A673 (cell line): ENCODE results near the gene MFSD2B. TPM values are rescaled to one million over a fixed set of nuclear protein-coding genes. Genes with fewer than 3 reads are reported as not detected.

Experiments
- BruUV-seq: library from RNA; stranded (reverse); fragments of 400-500 nt; replicated peaks from 2 replicates; lab custom pipeline; 2021; lab: Mats Ljungman, UMichigan
- CTCF ChIA-PET: fragments of 300-600 bp; sonication (Branson Sonifier 250); formaldehyde crosslinking; loops from one replicate; lab custom pipeline; 2022; ENCODE audit warnings: antibody characterized with exemption; lab: Charles Lee
- POLR2A ChIA-PET: fragments of 300-600 bp; sonication (Branson Sonifier 250); formaldehyde crosslinking; loops from one replicate; lab custom pipeline; 2022; ENCODE audit warnings: antibody characterized with exemption; ENCODE audit not compliant: low non-redundant PET; lab: Charles Lee
- DNase-seq: peaks from one replicate; pipeline ENCODE4 v3.0.0-alpha.2; 2015; ENCODE audit warnings: low spot score
- H3K27ac ChIP-seq: fragments of 200-600 bp; sonication (generic); 2 replicates; pipeline ENCODE4 v1.5.1; 2016; ENCODE audit warnings: mixed run types, low read depth, mild to moderate bottlenecking, mixed read lengths, antibody characterized with exemption, low read length; ENCODE audit not compliant: poor library complexity, severe bottlenecking
- H3K27me3 ChIP-seq: fragments of 200-600 bp; sonication (generic); replicated peaks from 2 replicates; pipeline ENCODE4 v1.6.1; 2017; ENCODE audit warnings: mixed run types, low read depth, mild to moderate bottlenecking, mixed read lengths, antibody characterized with exemption, low read length; ENCODE audit not compliant: insufficient read depth, poor library complexity
- H3K36me3 ChIP-seq: fragments of 200-600 bp; sonication (generic); 2 replicates; pipeline ENCODE4 v1.6.1; 2016; ENCODE audit warnings: mixed run types, mild to moderate bottlenecking, mixed read lengths, antibody characterized with exemption, low read length; ENCODE audit not compliant: insufficient read depth, poor library complexity, severe bottlenecking
- H3K4me1 ChIP-seq: fragments of 200-600 bp; sonication (generic); 2 replicates; pipeline ENCODE4 v1.6.1; 2017; ENCODE audit warnings: mixed run types, mild to moderate bottlenecking, mixed read lengths, antibody characterized with exemption, low read length; ENCODE audit not compliant: insufficient read depth, poor library complexity, severe bottlenecking
- H3K4me3 ChIP-seq: fragments of 200-600 bp; sonication (generic); 2 replicates; pipeline ENCODE4 v1.5.1; 2016; ENCODE audit warnings: low read depth, mixed run types, mild to moderate bottlenecking, mixed read lengths, low read length; ENCODE audit not compliant: poor library complexity, severe bottlenecking
- H3K9me3 ChIP-seq: fragments of 200-600 bp; sonication (generic); 2 replicates; pipeline ENCODE4 v1.6.1; 2016; ENCODE audit warnings: mixed run types, low read depth, mild to moderate bottlenecking, mixed read lengths, antibody characterized with exemption, low read length; ENCODE audit not compliant: poor library complexity, severe bottlenecking
- EZH2 ChIP-seq: fragments of 200-600 bp; sonication (generic); IDR thresholded peaks from 2 replicates; pipeline ENCODE4 v1.6.1; 2017; ENCODE audit warnings: borderline replicate concordance, low read depth, mild to moderate bottlenecking, mixed read lengths, antibody characterized with exemption, low read length; ENCODE audit not compliant: poor library complexity, severe bottlenecking
- intact Hi-C: fragments of 100-400 bp; cut with micrococcal nuclease; formaldehyde crosslinking; loops from one replicate; pipeline ENCODE4 v1.10.0; 2022; ENCODE audit not compliant: unreplicated experiment
- total RNA-seq: library from RNA; stranded (reverse); gene quantifications from 2 replicates; pipeline ENCODE4 v1.2.3, GENCODE V29; 2021
- TF ChIP-seq, protein P1 (sequence below): fragments of 300-800, 200-600 bp; sonication (generic); conservative IDR thresholded peaks from 2 replicates; pipeline ENCODE4 v1.5.1; 2017; ENCODE audit warnings: low read depth, mild to moderate bottlenecking, antibody characterized with exemption, low read length, moderate library complexity, mixed read lengths

MFSD2B gene
- total RNA-seq, 1 experiment from 2014 or later, result not detected

GRCh38 chr2:24050041-24050979, 40.4 kb downstream of the MFSD2B start:
- intact Hi-C loops, result no loop called here
- Histone ChIP-seq H3K27me3 (no peaks in the 10 kb centered on the region), H3K36me3 (no peaks in the 10 kb centered on the region), H3K4me3 (peak overlapping the region; percentile 91), H3K27ac (no peak overlapping the region), H3K9me3 (no peaks in the 10 kb centered on the region), H3K4me1 (peaks cover 17% of the 10 kb centered on the region)
- ChIA-PET CTCF (interaction anchor here (0.6 kb wide), 1 partner anchor 27 kb away, joined by 10 read pairs; no protein-coding TSS in a partner anchor), POLR2A (no interaction called here)
- TF ChIP-seq EZH2, result no peak
- TF ChIP-seq, protein P1, sequence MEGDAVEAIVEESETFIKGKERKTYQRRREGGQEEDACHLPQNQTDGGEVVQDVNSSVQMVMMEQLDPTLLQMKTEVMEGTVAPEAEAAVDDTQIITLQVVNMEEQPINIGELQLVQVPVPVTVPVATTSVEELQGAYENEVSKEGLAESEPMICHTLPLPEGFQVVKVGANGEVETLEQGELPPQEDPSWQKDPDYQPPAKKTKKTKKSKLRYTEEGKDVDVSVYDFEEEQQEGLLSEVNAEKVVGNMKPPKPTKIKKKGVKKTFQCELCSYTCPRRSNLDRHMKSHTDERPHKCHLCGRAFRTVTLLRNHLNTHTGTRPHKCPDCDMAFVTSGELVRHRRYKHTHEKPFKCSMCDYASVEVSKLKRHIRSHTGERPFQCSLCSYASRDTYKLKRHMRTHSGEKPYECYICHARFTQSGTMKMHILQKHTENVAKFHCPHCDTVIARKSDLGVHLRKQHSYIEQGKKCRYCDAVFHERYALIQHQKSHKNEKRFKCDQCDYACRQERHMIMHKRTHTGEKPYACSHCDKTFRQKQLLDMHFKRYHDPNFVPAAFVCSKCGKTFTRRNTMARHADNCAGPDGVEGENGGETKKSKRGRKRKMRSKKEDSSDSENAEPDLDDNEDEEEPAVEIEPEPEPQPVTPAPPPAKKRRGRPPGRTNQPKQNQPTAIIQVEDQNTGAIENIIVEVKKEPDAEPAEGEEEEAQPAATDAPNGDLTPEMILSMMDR, result no peak
- BruUV-seq, result no TSS peak
- DNase-seq, result peak; percentile 50

DNA sequence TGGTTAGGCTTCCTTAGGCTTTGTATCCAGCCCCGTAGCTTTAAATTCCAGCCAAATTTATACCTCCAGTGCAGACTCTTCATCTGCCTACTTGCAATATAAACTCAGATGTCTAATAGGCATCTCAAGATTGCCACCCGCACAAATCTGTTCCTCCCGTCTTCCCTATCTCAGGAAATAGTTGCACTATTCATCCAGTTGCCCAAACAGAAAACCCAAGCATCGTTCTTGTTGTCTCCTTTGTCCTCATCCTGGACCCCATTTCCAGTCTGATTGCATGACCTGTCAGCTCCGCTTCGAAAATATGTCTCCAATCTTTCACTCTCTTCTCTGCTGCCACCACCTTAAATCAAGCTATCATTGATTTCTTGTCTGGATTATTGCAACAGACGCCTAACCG, 41.9 kb downstream of the MFSD2B start:
- no peak for DNase-seq
- no peaks in the 10 kb centered on the region for H3K36me3 ChIP-seq
- TF ChIP-seq EZH2, result no peak
- no peak overlapping the region for H3K27ac ChIP-seq
- CTCF ChIA-PET, result no interaction called here
- peaks cover 17% of the 10 kb centered on the region for H3K4me1 ChIP-seq
- H3K27me3 ChIP-seq, result no peaks in the 10 kb centered on the region
- intact Hi-C loops, result no loop called here
- POLR2A ChIA-PET, result no interaction called here
- no peaks in the 10 kb centered on the region for H3K9me3 ChIP-seq
- H3K4me3 ChIP-seq, result no peak overlapping the region
- BruUV-seq, result no TSS peak

GRCh38 chr2:24052951-24053350, 43.1 kb downstream of the MFSD2B start:
- H3K27ac ChIP-seq, result no peak overlapping the region
- ChIA-PET CTCF (no interaction called here), POLR2A (no interaction called here)
- H3K9me3 ChIP-seq, result no peaks in the 10 kb centered on the region
- TF ChIP-seq EZH2, result no peak
- TF ChIP-seq, protein P1, result no peak
- no TSS peak for BruUV-seq
- intact Hi-C loops, result no loop called here
- H3K4me3 ChIP-seq, result no peak overlapping the region
- H3K36me3 ChIP-seq, result no peaks in the 10 kb centered on the region
- no peaks in the 10 kb centered on the region for H3K27me3 ChIP-seq
- H3K4me1 ChIP-seq, result peaks cover 13% of the 10 kb centered on the region
- no peak for DNase-seq
